Pulmonary artery endothelial cell (primary cell): Measurements from ENCODE around the gene RPS21. TPM values are rescaled to one million over a fixed set of nuclear protein-coding genes. Genes with fewer than 3 reads are reported as not detected.

ENCODE experiments used
- DNase-seq: peaks from one replicate; pipeline ENCODE4 v3.0.0-alpha.2; 2011; ENCODE audit warnings: low read depth, low spot score
- total RNA-seq: library from RNA; depleted of rRNA; stranded (reverse); fragments of >200 nt; gene quantifications from 2 replicates; pipeline ENCODE4 v1.2.3, GENCODE V29; 2014

RPS21 gene
- total RNA-seq, 1 donor from 2014 or later = 921 TPM

DNA sequence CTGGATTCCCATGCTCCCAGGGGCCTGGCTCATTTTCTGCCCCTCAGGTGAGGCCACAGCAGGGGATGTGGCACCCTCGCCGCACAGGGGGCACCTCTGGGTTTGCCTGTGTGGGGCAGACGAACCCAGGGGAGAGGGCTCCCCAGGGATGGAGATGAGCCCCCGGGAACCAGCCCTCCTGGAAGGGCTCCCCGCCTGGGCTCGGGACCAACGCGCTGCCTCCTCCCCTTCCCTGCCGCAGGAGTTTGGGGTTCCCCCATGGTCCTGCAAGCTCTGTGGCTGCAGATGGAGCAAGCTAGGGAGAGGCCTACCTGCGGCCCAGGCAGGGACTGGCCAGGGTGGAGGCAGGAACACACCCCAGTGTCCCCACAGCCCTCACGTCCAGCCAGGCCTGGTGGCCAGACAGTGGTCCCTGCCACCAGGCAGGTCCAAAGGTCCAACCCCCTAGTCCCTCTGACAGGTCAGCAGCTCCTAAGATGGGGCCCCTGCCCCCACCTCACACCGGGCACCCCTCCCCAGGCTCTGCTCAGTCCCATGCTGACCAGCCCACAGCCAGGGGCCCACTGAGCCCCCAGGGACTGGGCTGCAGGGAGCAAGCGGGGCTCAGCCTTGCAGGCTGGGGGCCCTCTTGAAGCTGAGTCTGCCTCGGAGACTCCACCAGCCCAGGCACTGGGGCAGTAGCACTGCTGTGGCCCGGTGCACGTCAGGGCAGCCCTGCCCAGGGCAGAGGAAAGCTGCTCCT is 33.4 kb upstream of the RPS21 start:
- no peak for DNase-seq

DNA sequence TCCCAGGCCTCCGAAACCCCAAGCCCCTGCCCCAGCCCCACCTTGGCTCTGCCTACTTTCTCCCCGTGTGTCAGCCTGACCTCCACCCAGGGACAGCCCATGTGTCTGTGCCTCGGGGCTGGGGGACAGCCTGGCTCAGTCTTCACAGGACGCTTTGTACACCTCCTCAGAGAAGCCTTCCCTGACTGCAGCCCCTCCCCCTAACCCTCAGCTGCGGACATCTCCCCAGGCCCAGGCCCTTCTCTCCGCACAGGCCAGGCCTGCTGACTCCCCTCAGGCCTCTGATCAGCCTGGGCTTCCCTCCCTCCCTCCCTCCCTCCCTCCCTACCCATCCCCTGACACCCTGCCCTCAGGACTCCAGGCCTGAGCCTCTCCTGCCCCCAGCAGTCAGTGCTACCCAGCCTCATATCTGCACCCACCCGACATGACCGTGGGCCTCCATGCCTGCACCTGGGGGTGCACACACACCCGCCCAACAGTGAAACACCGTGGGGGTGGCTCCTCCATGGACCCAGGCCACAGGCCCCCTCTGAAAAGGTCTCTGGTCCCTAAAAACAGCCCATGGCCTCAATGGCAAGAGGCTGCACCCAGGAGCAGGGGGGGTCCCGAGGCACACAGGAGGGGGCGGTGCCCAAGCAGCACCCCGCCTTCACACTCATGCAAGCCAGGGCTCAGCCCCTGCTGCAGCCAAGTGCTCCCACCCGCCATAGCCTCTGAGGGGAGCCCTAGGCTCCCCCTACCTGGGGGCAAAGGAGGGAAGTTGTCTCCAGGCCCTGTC is 32.7 kb upstream of the RPS21 start:
- no peak for DNase-seq

DNA sequence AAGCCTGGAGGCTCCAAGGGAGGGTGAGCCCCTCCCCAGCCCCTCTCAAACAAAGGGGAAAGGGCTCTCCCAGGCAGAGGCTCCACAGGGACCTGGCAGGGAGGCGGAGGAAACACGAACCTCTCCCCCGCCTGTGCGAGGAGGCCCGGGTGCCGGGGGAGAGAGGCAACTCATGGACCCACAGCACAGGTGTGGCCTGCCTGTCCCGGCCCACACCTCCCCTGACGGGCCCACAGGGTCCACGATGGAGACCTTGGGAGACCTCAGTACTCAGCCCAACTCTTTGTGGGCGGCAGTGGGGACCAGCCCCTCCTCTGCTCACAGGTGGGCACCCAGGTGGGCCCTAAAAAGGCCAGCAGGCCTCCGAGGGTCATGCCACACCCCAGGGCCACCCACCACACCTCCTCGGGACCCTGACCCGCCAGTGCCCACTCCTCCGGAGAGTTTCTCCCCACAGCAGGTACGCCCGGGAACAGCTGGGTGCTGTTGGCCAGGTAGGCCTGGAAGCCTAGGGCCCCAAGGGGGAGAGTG is 32.0 kb upstream of the RPS21 start:
- no peak for DNase-seq

DNA sequence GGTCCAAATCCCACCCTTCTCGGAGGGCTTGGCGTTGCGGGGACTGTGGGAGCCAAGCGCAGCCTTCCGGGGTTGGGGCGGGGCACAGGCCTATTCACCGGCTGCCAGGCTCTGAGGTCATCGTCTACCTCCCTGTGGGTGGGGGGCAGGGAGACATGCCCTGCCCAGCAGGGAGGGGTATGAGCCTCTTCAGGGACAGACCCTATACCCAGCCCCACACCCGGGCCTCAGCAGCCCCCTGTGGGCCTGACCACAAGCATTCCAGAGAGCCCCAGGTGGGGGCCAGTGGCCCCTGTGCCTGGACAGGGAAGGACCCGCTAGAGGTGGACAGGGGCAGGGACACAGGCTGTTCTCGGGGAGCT is 31.4 kb upstream of the RPS21 start:
- no peak for DNase-seq

DNA sequence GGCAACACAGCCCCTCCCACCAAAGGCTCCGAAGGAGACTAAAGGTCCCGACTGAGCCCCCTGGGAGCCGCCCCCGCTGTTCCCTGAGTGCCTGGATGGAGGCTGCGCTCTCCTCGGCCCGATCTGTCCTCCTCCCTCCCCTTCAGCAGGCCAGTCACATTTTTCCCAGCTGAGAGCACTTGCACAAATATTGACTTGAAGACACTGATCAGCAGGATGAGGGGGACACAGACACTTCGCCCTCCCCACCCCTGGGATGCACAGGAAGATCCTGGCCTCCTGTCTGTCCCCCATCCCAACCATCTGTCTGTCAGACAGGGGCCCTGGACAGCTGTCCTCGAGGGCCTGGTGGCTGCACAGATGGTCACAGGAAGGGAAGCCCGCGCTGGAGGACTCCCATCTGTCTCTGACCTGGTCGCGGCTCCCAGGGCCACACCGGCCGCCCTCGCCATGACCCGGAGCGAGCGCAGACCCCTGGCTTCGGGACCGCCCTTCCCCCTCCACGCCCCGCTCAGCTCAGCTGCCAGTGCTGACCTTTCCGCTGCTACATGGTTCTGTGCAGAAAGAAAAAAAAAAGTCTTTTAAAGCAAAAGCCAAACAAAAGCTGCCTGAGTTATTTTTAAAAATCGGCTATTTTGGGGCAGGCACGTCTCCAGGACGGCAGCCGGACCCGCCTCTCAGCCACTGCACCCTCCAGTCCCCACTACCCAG is 30.9 kb upstream of the RPS21 start:
- no peak for DNase-seq

DNA sequence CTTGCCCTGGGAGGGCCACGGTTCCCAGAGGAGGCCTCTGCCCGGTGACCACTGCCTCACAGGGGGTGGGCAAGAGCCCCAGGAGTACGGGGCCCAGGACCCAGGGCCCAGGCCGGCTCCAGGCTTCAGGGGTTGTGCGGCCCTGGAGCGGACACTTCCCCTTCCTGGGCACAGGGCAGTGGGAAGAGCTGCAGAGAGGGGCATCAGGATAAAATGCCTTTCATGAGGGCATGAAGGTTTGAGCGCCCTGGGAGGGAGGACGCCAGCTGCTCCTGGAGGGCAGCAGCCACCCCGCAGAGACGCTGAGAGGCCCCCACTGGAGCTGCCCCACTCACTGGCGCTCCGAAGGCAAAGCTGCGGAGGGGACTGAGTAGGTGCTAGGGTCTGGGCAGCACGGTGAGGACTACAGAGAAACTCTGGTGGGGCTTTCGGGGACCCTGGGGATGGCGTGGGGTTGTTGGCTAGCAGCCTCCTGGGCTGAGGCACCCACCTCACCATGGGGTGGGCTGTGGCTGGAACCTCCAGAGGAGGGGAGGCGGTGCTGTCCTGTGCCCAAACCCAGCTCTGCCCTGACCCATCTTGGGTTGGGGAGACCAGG is 30.2 kb upstream of the RPS21 start:
- DNase-seq = no peak

DNA sequence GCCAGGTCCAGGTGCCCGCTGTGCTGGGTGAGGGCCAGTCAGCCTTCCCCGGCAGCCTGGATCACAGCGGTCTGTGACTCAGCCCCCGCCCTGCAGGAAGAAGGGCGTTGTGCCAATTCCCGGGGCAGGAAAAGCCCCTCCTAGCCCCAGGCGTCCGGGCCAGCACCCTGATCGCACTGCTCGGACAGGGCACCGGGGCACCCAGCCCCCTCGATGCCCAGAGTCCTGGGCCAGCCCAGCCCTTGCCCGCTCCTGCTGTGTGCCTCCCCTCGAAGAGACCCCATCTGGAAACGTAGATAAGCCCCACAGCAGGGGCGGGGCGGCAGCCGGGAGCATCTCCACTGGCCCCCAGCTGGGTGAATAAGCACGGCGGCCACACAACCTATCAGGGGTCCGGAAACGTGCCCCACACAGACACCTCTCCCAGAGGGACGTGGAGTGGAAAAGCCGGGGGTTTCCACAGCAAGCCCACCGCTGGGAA is 29.7 kb upstream of the RPS21 start:
- DNase-seq = peak; percentile 45

DNA sequence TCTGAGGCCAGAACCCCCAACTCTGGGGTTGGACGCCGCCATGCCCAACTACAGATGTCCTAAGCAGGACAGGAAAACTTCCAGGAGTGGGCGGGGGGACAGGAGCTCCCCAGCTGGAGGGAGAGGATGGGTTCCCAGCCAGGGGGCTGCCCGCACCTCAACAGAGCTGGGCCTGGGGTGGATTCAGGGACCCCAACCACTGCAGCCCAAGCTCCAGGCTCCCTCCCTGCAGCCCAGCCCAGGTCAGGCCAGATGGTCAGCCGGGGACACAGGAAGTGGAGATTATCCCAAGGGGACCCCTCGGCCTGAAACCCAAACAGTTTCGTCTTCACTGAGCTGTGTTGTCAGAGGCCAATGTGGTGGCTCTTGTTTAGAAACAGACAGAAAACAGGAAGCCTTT is 29.2 kb upstream of the RPS21 start:
- no peak for DNase-seq

DNA sequence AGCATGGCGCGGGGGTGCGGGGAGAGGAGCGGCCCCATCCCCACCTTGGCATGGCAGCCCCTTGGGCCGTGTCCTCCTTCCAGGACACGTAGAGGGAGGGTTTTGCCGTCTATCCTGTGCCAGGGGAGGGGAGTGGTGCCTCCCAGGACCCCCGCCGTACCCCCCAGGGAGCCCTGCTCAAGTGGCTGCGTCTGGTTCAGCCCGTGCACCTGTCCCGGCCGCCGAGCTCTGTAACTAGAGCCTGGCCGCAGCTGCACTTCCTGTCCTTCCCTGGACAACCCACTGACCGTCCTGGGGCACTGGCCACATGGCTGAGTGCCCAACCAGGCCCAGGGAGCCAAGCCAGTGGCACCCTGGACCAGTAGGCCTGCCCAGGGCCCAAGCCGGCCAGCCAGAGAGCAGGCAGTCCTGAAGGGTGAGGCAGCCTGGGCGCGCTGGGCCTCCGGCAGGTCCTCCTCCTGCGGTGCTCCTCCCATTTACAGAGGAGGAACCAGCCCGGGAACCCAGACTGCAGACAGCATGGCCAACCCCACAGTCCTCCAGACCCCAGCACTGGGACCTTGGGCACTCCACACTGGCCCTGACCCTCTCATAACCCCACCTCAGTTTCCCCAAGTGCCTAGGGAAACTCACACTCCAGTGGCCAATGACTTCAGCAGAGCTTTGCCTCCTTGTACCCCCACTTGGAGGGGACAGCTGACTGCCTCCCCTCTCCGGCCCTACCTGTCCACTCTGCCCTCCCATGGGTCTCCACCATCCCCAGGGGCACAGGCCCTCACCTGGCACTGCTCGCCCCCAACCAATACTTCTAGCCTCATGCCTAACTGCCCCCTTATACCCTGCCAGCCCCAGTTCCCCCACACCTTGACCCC is 28.5 kb upstream of the RPS21 start:
- DNase-seq = no peak

DNA sequence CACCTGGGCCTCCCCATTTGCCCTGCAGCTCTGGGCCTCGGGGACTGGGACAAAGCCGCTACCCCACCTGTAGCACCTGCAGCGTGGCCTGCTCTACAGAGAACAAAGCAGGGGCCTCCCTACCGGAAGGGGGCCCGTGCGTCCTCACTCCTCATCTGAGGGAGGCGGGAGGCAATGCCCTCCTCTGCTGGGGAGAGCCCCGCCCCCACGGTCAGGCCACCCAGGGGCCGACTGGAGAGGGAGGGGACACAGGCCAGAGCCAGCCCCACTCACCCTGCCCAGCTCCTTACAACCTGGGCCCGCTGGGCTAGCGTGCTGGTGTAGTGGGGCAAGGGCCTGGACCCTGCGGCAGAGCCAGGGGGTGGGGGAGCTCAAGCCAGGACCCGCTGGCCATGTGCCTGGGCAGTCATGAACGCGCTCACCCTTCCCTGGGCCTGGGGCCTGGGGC is 27.8 kb upstream of the RPS21 start:
- no peak for DNase-seq

DNA sequence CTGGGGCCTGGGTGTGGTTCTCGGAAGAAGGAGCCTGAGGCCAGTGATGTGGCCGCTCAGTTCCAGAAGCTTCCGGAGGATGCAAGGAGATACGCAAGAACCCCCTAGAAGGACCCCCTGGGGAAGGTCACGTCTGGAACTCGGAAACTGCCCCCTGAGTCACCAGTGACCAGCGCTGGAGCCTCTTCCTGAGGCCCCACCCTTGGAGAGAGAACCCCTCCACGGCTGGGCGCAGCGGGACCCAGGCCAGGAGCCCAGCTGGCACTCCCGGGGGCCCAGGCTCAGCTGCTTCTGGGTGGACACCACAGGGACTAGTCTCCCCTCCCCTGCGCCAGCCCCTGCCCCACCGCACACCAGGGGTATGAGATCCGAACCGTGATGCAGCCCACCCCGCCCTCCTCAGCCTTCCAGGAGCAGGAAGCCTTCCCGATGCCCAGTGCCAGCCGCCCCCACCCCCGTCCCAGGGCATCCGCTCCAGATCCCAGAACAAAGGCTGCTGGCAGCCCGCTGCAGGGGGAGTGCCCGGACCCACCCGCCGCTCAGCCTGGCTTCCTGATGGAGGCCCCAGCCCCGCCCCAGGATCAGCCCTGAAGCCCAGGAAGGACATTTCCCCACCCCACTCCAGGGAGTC is 27.3 kb upstream of the RPS21 start:
- peak; percentile 60 for DNase-seq

DNA sequence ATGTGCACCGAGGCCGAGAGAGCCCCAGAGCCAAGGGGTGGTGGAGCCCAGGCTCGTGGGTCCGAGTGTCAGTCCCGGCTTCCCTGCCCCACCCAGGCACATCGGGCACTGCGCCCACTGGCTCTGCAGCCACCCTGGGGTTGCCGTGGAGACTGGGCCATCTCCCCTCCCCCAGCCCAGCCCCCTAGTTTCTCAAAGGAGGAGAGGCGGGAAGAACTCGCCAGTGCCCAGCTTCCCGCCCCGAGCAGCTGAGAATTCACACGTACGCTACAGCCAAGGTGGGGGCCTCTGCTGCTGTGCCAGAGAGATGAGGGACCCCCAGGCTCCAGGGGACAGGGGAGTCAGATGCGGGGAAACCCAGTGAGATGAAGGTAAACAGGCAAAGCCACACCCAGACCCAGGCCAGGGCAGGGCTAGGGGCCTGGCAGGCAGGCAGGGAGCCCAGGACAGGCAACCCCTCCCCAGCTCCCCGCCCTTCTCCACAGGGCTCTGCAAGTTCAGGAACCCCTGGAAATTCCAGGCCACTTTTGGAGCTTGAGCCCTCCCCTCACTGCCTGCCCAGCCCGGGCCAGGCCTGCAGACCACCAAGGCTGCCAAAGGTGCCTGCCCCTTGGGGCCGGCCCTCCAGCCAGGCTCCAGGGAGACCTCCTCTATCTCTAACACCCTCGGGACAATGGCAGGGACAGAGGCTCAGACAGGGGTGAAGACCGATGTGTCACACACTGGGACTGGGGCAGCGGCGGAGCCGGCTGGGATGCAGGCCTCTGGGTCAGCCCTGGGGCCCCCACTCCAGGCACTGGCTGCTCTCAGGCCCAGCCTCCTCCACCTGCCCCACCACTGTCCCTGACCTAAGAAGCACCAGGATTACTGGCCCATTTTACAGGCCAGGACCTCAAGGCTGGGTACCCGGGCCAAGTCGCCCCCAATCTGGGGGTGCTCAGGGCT is 25.8 kb upstream of the RPS21 start:
- DNase-seq = no peak

DNA sequence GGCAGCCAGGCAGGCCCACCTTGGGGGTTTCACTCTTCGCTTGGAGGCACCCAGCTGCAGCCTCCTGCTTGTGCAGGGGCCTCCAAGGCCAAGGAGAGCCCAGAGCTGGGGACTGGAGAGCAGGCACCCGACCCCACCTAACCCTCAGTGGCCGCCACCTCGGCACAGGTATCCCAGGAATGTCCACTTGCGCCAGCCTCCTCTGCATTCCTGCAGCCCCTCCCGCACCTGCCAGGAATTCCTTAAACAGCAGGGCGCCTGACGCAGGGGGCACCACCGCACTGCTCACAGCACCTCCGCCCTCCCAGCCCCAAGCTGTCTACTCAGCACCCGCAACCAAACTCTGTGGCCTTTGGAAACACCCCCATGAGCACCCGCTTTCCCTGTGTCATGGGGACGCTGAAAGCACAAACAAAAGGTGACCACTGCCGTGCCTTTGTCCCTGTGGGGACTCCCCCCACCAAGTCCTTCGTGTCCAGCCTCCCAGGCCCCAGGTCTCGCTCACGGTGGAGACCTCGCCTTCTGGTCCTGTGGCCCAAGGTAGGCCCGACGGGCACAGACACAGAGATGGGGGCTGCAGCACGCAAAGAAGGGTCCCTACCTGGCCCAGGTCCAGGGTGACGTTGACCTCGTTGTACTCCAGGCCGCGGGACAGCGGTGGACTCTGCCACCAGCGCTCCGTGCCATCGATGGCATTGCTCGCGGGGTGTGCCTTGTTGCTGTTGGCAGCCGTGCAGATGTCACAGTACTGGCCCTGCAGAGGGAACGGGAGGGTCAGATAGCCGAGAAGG is 24.9 kb upstream of the RPS21 start:
- no peak for DNase-seq

DNA sequence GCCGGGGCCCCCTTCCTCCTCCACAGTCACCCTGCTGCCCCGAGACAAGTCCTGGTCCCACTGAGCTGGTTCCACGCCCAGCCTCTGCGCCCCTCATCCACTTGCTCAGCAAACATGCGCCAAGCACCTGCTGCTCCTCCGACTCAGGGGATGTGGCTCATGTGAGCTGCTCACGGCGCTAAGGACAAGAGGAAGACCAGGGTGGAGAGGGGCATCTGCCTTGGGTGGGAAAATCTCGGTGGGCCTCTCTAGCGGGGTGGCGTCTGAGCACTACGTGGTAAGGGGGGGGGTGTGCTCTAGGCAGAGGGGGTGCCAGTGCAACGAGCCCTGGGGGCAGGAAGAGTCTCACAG is 24.3 kb upstream of the RPS21 start:
- DNase-seq = no peak

DNA sequence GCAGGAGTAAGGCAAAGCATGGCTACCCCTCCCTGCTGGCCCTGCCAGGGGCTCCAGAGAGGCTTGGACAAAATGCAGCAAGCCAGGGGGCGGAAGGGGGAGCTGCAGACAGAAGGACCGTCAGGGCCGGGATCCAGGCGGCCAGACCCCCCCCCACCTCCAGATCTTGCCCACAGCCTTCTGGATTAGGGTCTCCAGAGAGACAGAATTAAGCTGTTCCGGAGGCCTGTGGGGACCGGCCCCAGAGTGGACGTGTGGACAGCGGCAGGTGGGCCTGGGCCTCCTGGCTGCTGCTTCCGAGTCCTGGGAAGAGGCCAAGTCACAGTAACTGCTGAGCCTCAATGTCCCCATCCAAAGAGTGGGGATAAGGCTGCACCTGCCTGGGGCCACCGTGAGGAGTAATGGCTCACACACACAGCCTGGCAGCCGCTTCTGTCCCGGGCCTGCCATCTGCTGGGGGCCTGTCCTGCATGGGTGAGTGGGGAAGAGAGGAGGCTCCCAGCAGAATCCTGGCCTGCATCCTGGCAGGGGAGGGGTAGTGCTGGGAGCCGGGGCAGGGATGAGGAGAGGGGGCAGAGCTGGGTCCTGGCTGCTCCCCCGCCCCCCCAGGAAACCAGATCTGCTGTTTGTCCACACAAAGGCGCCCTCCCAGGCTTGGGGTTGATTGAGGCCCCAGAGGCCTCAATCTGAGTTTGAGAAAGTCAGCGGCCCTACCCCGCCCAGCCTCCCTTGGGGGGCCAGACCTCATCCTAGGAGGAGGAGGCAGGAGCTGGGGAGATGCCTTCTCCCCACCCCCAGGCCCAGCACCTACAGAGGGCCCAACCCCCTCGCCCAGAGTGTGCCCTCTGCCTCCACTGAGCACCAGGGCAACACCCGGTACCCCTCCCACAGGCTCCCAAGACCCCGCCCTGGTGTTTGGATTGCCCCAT is 23.6 kb upstream of the RPS21 start:
- DNase-seq = no peak

DNA sequence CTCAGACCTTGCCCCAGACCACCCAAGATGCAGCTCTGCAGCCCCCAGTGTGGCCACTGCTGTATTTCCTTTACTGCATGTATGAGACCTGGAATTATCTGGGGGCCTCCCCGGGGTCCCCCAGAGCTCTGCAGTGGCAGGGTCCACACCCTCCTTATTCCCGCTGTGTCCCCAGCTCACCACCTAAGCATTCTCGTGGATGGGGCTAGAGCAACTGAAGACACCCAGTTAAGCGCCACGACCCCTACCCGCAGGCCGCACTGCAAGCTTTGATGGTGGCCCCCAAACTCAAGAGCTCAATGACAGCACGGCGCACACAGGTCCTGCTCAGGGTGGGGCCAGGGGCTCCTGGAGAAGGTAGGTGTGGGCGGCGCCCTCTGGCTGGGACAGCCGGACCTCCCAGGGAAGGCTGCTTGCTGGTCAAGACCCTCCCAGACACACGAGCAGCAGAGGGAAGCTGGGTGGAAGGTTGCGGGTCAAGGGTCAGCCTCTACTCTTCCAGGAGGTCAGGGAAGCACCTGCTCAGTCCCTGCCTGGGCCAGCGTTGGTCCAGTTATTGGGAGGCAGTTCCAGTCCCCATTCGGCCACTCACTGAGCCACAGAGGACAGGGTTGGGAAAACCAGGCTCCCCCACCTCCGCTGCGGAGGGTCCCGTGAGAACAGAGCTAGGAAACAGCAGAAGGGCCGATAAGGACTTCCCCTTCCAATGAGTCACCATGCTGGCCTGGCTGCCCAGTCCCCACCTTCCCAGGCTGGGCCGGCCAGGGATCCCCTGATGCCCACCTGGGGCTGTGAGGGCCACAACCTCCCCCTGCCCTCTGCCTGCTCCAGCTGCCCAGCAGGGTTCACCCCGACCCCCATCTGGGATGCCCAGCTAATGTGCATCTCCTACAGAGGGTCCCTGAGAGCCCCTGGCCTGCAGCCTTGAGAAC is 22.7 kb upstream of the RPS21 start:
- DNase-seq = peak; percentile 50
